Adipocyte (in vitro differentiated cells): Measurements from ENCODE around the gene MARVELD1.
A peak's percentile ranks its signal among the peaks of the same experiment; 100 is the strongest.

Source experiments
- DNase-seq: peaks from one replicate; pipeline ENCODE4 v3.0.0-alpha.2; 2015; ENCODE audit warnings: low read depth
- H3K27me3 ChIP-seq: replicated peaks from 2 replicates; pipeline ENCODE4 v1.7.0; 2013; ENCODE audit warnings: mild to moderate bottlenecking, low read length, moderate library complexity; ENCODE audit not compliant: control insufficient read depth, insufficient read depth
- H3K36me3 ChIP-seq: 2 replicates; pipeline ENCODE4 v1.7.0; 2013; ENCODE audit warnings: low read length, mild to moderate bottlenecking, moderate library complexity; ENCODE audit not compliant: control insufficient read depth, insufficient read depth, severe bottlenecking
- H3K4me1 ChIP-seq: 2 replicates; pipeline ENCODE4 v1.7.0; 2013; ENCODE audit warnings: mild to moderate bottlenecking, low read length, moderate library complexity; ENCODE audit not compliant: control insufficient read depth, insufficient read depth
- H3K4me3 ChIP-seq: 2 replicates; pipeline ENCODE4 v1.7.0; 2013; ENCODE audit warnings: mild to moderate bottlenecking, low read length, moderate library complexity
- H3K9ac ChIP-seq: 2 replicates; pipeline ENCODE4 v1.7.0; 2013; ENCODE audit warnings: mild to moderate bottlenecking, low read length, moderate library complexity
- H3K9me3 ChIP-seq: 2 replicates; pipeline ENCODE4 v1.7.0; 2013; ENCODE audit warnings: mild to moderate bottlenecking, low read length, moderate library complexity; ENCODE audit not compliant: control insufficient read depth

The MARVELD1 gene

GRCh38 chr10:97743169-97743943 is 29.8 kb downstream of the MARVELD1 start:
- H3K9me3 ChIP-seq = no peaks in the 10 kb centered on the region
- peaks cover 3% of the 10 kb centered on the region for H3K4me1 ChIP-seq
- H3K36me3 ChIP-seq = peaks cover 65% of the 10 kb centered on the region
- H3K4me3 ChIP-seq = no peak overlapping the region
- H3K27me3 ChIP-seq = no peaks in the 10 kb centered on the region
- no peak overlapping the region for H3K9ac ChIP-seq
- no peak for DNase-seq

DNA sequence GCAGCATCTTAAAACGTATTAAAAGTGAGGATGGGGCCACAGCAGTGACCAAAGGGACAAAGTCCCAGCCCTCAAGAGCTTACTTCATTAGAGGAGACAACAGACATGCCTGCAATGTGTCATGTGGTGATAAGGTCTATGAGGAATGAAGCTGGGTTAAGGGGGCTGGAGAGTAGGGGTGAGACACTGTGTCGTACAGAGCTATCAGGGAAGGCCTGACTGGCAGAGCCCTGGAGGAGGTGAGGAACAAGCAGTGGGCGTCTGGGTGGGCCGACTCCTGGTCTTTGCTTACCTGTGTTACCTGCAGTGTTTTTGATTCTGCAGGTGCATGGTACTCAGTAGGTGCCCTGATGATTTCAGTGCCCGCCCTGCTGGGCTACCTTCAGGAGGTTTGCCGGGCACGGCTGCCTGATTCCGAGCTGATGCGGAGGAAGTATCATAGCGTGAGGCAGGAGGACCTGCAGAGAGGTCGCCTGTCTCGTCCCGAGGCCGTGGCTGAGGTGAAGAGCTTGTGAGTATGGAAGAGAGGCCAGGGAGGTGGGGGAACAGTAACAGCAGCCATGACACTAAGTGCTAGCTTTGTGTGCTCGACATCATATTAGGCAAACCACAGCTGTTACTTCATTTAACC is 31.0 kb downstream of the MARVELD1 start:
- Histone ChIP-seq H3K9me3 (no peaks in the 10 kb centered on the region), H3K4me3 (no peak overlapping the region), H3K4me1 (no peaks in the 10 kb centered on the region), H3K27me3 (no peaks in the 10 kb centered on the region), H3K36me3 (peaks cover 75% of the 10 kb centered on the region), H3K9ac (no peak overlapping the region)
- DNase-seq = no peak

GRCh38 chr10:97747573-97747972 is 34.0 kb downstream of the MARVELD1 start:
- no peaks in the 10 kb centered on the region for H3K9me3 ChIP-seq
- no peak for DNase-seq
- no peak overlapping the region for H3K4me3 ChIP-seq
- H3K9ac ChIP-seq = no peak overlapping the region
- H3K4me1 ChIP-seq = no peaks in the 10 kb centered on the region
- peaks cover 95% of the 10 kb centered on the region for H3K36me3 ChIP-seq
- H3K27me3 ChIP-seq = no peaks in the 10 kb centered on the region

DNA sequence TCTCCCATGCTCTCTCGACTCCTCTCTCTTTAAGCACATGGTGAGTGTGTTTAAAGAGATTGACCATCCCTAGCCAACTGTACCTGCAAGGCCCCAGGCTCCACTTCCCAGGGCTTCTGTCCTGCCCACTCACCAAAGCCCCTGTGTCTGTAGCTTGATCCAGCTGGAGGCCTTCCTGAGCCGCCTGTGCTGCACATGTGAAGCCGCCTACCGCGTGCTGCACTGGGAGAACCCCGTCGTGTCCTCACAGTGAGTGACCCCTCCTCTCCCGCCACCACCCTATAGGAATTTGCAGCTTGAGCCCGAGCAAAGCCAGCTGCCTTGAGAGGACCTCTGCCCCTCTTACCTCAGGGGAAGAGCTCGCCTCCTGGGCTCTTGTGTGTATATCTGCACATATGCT is 34.6 kb downstream of the MARVELD1 start:
- H3K9ac ChIP-seq = no peak overlapping the region
- no peak overlapping the region for H3K4me3 ChIP-seq
- H3K4me1 ChIP-seq = no peaks in the 10 kb centered on the region
- H3K9me3 ChIP-seq = no peaks in the 10 kb centered on the region
- DNase-seq = no peak
- H3K27me3 ChIP-seq = no peaks in the 10 kb centered on the region
- H3K36me3 ChIP-seq = peaks cover 94% of the 10 kb centered on the region

GRCh38 chr10:97752956-97753355 is 39.4 kb downstream of the MARVELD1 start:
- Histone ChIP-seq H3K36me3 (peaks cover 98% of the 10 kb centered on the region), H3K27me3 (no peaks in the 10 kb centered on the region), H3K9ac (no peak overlapping the region), H3K4me1 (no peaks in the 10 kb centered on the region), H3K4me3 (no peak overlapping the region), H3K9me3 (no peaks in the 10 kb centered on the region)
- no peak for DNase-seq

GRCh38 chr10:97754726-97755125 is 41.2 kb downstream of the MARVELD1 start:
- Histone ChIP-seq H3K27me3 (no peaks in the 10 kb centered on the region), H3K9ac (no peak overlapping the region), H3K36me3 (peaks cover 87% of the 10 kb centered on the region), H3K9me3 (no peaks in the 10 kb centered on the region), H3K4me3 (no peak overlapping the region), H3K4me1 (peaks cover 5% of the 10 kb centered on the region)
- no peak for DNase-seq

- DNase-seq = no peak
- H3K9ac ChIP-seq = no peak overlapping the region
- H3K4me3 ChIP-seq = no peak overlapping the region
- no peaks in the 10 kb centered on the region for H3K9me3 ChIP-seq
- H3K27me3 ChIP-seq = no peaks in the 10 kb centered on the region
- H3K4me1 ChIP-seq = peaks cover 5% of the 10 kb centered on the region
- peaks cover 86% of the 10 kb centered on the region for H3K36me3 ChIP-seq
These were observed 42.2 kb downstream of the MARVELD1 start for GRCh38 chr10:97755718-97756117.

DNA sequence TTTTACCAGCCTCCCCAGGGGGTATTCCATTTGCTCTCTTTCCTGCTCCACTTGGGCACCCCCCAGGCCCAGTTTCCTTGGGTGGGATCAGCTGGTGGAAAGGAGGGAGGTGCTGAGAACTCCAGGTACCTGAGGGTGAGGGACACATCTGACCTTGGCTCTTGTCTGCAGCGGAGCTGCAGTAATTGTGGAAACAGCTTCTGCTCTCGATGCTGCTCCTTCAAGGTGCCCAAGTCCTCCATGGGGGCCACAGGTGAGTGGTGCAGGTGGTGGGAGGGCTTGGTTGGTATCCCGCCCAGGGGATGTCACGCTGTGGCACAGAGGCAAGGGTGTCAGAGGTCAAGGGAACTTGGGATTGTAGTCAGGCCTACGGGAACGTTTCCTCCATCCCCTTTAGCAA is 43.9 kb downstream of the MARVELD1 start:
- H3K27me3 ChIP-seq = no peaks in the 10 kb centered on the region
- no peak overlapping the region for H3K4me3 ChIP-seq
- no peak for DNase-seq
- no peaks in the 10 kb centered on the region for H3K9me3 ChIP-seq
- peaks cover 69% of the 10 kb centered on the region for H3K36me3 ChIP-seq
- H3K9ac ChIP-seq = no peak overlapping the region
- H3K4me1 ChIP-seq = peaks cover 7% of the 10 kb centered on the region

DNA sequence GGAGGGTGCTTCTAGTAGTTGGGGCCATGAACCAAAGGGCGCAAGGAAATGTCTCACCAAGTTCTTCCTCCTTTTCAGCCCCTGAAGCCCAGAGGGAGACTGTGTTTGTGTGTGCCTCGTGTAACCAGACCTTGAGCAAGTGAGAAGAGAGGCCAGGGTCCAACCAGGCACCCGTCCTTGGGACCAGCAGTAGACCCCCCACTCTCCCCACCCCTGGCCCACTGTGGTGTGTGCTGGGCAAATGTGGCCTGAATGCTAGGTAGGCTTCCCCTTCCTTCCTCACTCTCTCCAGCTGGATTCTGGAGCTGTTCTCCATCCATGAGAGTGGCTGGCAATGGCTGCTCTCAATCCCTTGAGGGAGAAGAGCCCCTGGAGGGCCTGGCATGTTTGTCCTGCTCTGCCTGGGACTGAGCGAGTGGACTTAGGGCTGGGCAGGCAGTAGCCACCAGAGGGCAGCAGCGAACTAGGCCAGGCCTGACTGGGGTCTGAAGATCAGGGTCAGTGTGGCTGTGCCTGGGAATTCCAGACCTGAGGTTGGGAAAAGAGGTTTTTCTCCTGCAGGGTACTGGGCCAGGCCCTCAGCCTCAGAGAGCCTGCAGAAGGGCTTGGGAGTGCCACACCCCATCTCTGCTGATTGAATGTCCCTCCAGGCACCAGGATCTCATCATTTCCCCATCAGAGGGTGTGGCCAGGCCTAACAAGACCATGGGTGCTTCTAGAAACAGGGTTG is 45.8 kb downstream of the MARVELD1 start:
- H3K9me3 ChIP-seq = no peaks in the 10 kb centered on the region
- peak; percentile 81 for DNase-seq
- no peaks in the 10 kb centered on the region for H3K27me3 ChIP-seq
- peak overlapping the region; percentile 7 for H3K9ac ChIP-seq
- peaks cover 52% of the 10 kb centered on the region for H3K36me3 ChIP-seq
- peaks cover 20% of the 10 kb centered on the region for H3K4me1 ChIP-seq
- no peak overlapping the region for H3K4me3 ChIP-seq

- Histone ChIP-seq H3K36me3 (peaks cover 46% of the 10 kb centered on the region), H3K27me3 (no peaks in the 10 kb centered on the region), H3K9me3 (no peaks in the 10 kb centered on the region), H3K9ac (peak overlapping the region; percentile 7), H3K4me1 (peaks cover 20% of the 10 kb centered on the region), H3K4me3 (no peak overlapping the region)
- no peak for DNase-seq
These were observed 46.4 kb downstream of the MARVELD1 start for GRCh38 chr10:97759946-97760345.

- peaks cover 38% of the 10 kb centered on the region for H3K36me3 ChIP-seq
- DNase-seq = no peak
- no peaks in the 10 kb centered on the region for H3K27me3 ChIP-seq
- no peak overlapping the region for H3K4me3 ChIP-seq
- H3K4me1 ChIP-seq = peaks cover 20% of the 10 kb centered on the region
- no peak overlapping the region for H3K9ac ChIP-seq
- no peaks in the 10 kb centered on the region for H3K9me3 ChIP-seq
These were observed 47.1 kb downstream of the MARVELD1 start for GRCh38 chr10:97760461-97761257.
